ENCODE measurements around the gene ADGRF5.

ADGRF5 gene

DNA sequence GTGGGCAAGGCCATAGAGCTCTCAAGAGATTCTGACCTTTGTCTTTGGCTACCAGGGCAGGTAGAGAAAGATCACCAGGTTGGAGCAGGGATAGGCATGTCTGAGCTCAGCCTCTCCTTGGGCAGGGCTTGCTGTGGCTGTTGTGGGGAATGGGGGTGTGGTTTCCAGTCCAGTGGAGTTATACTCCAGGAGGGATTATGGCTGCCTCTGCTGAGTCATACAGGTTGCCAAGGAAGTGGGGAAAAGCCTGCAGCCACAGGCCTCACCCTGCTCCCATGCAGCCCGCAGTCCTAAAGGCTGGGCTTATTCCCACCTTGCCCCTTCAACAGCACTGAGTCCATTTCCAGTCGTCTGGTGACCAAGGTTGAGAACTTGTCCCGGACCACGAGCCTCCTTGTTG is 106.6 kb downstream of the ADGRF5 start:
- TF ChIP-seq ZBTB7A (IDR thresholded peaks at IDR 0.05; ENCODE audit: low read depth), result no peak
- TF ChIP-seq TAF1 (IDR thresholded peaks at IDR 0.05; ENCODE audit: low read depth), result no peak

DNA sequence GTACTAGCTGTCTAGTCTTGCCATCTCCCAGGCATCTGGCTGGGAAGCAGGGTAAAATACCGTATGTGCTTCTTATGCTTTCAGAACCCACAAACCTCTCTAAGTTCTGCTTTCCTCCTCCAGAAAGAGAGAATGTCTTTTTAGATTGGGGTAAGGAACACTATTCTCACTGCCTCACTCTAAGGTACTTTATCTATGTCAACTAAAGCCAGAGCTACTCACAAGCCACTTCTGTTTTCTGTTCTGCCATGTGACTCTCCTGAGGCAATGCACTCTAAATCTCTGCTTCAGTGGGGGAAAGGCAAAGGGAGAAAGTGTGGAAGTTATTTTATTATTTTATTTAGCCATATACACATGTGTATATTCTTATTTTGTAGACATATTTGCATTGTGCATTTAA is 112.9 kb downstream of the ADGRF5 start:
- TF ChIP-seq TAF1 (IDR thresholded peaks at IDR 0.05; ENCODE audit: low read depth), result no peak
- TF ChIP-seq RAD21 (IDR thresholded peaks at IDR 0.05; ENCODE audit: low read depth), result no peak
- no peak for TF ChIP-seq TCF12 (IDR thresholded peaks at IDR 0.05; ENCODE audit: low read depth)
- TF ChIP-seq EGR1 (IDR thresholded peaks at IDR 0.05), result no peak
- TF ChIP-seq EP300 (IDR thresholded peaks at IDR 0.05; ENCODE audit: borderline replicate concordance), result no peak
- no peak for TF ChIP-seq CREB1 (IDR thresholded peaks at IDR 0.05; ENCODE audit: low read depth)
- TF ChIP-seq NFIC (IDR thresholded peaks at IDR 0.05), result no peak
- TF ChIP-seq, protein P1, sequence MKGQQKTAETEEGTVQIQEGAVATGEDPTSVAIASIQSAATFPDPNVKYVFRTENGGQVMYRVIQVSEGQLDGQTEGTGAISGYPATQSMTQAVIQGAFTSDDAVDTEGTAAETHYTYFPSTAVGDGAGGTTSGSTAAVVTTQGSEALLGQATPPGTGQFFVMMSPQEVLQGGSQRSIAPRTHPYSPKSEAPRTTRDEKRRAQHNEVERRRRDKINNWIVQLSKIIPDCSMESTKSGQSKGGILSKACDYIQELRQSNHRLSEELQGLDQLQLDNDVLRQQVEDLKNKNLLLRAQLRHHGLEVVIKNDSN (IDR thresholded peaks at IDR 0.05), result no peak
- TF ChIP-seq, protein P2, sequence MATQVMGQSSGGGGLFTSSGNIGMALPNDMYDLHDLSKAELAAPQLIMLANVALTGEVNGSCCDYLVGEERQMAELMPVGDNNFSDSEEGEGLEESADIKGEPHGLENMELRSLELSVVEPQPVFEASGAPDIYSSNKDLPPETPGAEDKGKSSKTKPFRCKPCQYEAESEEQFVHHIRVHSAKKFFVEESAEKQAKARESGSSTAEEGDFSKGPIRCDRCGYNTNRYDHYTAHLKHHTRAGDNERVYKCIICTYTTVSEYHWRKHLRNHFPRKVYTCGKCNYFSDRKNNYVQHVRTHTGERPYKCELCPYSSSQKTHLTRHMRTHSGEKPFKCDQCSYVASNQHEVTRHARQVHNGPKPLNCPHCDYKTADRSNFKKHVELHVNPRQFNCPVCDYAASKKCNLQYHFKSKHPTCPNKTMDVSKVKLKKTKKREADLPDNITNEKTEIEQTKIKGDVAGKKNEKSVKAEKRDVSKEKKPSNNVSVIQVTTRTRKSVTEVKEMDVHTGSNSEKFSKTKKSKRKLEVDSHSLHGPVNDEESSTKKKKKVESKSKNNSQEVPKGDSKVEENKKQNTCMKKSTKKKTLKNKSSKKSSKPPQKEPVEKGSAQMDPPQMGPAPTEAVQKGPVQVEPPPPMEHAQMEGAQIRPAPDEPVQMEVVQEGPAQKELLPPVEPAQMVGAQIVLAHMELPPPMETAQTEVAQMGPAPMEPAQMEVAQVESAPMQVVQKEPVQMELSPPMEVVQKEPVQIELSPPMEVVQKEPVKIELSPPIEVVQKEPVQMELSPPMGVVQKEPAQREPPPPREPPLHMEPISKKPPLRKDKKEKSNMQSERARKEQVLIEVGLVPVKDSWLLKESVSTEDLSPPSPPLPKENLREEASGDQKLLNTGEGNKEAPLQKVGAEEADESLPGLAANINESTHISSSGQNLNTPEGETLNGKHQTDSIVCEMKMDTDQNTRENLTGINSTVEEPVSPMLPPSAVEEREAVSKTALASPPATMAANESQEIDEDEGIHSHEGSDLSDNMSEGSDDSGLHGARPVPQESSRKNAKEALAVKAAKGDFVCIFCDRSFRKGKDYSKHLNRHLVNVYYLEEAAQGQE (IDR thresholded peaks at IDR 0.05; ENCODE audit: low read depth), result no peak
- TF ChIP-seq, protein P3, sequence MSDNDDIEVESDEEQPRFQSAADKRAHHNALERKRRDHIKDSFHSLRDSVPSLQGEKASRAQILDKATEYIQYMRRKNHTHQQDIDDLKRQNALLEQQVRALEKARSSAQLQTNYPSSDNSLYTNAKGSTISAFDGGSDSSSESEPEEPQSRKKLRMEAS (IDR thresholded peaks at IDR 0.05), result no peak
- TF ChIP-seq FOXM1 (IDR thresholded peaks at IDR 0.05; ENCODE audit: borderline replicate concordance, low read depth), result no peak
- TF ChIP-seq CEBPB (IDR thresholded peaks at IDR 0.05), result no peak

Data from Ishikawa (cell line).